ENCODE data around the gene GLCCI1. TPM values are rescaled to one million over a fixed set of nuclear protein-coding genes. Genes with fewer than 3 reads are reported as not detected.

The GLCCI1 gene
- total and polyA plus RNA-seq, 10 of the 15 experiments (the other 5 are each of a cell fraction or from before 2014, with no cell fraction given), result 12.6 to 92.0 (median 27.6) TPM

DNA sequence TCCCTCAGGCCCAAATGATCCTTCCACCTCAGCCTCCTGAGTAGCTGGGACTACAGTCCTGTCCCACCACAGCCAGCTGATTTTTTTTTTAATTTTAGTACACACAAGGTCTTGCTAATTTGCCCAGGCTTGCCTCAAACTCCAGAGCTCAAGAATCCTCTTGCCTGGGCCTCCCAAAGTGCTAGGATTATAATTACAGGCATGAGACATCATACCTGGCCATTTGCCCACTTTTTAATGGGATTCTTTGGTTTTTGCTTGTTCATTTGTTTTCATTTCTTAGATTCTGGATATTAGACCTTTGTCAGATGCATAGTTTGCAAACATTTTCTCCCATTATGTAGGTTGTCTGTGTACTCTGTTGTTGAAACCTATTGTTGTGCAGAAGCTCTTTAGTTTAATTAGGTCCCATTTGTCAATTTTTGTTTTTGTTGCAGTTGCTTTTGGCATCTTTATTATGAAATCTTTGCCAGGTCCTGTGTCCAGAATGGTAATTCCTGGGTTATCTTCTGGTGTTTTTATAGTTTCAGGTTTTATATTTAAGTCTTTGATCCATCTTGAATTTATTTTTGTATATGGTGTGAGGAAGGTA, 95.2 kb downstream of the GLCCI1 start:
- Histone ChIP-seq H3K9ac (ENCODE audit: control insufficient read depth, insufficient read depth, low read length) (no peak overlapping the region), H3K27me3 (replicated peaks in 1 of 2; ENCODE audit: control insufficient read depth in 2 of 2, insufficient read depth in 2 of 2, low read length in 1 of 2) (no peaks in the 10 kb centered on the region), H3K36me3 (ENCODE audit: control insufficient read depth in 2 of 2, insufficient read depth in 2 of 2, low read length in 1 of 2) (peaks cover under 1 to 19% of the 10 kb centered on the region in 2 experiments), H4K20me1 (ENCODE audit: control insufficient read depth, insufficient read depth) (no peaks in the 10 kb centered on the region; the same call in 1 of the 2 replicates), H3K4me1 (ENCODE audit: control insufficient read depth, insufficient read depth, low read length) (peaks cover 2% of the 10 kb centered on the region; the same call in 1 of the 2 replicates), H2AFZ (ENCODE audit: control insufficient read depth, low read depth, low read length) (no peak overlapping the region), H3K27ac (ENCODE audit: control insufficient read depth, insufficient read depth) (no peak overlapping the region), H3K9me3 (replicated peaks; ENCODE audit: control insufficient read depth, insufficient read depth, low read length) (peaks cover 5% of the 10 kb centered on the region; the same call in 2 of the 3 replicates), H3K4me2 (ENCODE audit: control insufficient read depth, insufficient read depth) (no peak overlapping the region), H3K4me3 (no peak overlapping the region), H3K79me2 (ENCODE audit: control insufficient read depth, insufficient read depth, low read length) (peaks cover 18% of the 10 kb centered on the region)
- DNase-seq (ENCODE audit: low read depth, low spot score) (no peak), ATAC-seq (no peak), FAIRE-seq (no peak)
- in situ Hi-C loops (cut with MboI), result no loop called here
- ChIA-PET POLR2A (interaction anchor here (0.9 kb wide), 1 partner anchor 10 kb away, joined by 3 read pairs; no protein-coding TSS in a partner anchor), CTCF (interaction anchor here (1.4 kb wide), 1 partner anchor 21 kb away, joined by 4 read pairs; no protein-coding TSS in a partner anchor), RAD21 (ENCODE audit: unreplicated experiment) (interaction anchor here (0.8 to 1.1 kb wide), 2 partner anchors 11 to 126 kb away, joined by 3 to 4 read pairs; no protein-coding TSS in a partner anchor), SMC1A (ENCODE audit: uncharacterized antibody, unreplicated experiment) (interaction anchor here (0.6 to 1.8 kb wide), 6 partner anchors 11 to 486 kb away, joined by 3 to 4 read pairs (median 3); no protein-coding TSS in a partner anchor)
- no peak for TF ChIP-seq NFYA (IDR thresholded peaks at IDR 0.05; ENCODE audit: borderline replicate concordance, low read depth, low read length)
- TF ChIP-seq, protein P1, sequence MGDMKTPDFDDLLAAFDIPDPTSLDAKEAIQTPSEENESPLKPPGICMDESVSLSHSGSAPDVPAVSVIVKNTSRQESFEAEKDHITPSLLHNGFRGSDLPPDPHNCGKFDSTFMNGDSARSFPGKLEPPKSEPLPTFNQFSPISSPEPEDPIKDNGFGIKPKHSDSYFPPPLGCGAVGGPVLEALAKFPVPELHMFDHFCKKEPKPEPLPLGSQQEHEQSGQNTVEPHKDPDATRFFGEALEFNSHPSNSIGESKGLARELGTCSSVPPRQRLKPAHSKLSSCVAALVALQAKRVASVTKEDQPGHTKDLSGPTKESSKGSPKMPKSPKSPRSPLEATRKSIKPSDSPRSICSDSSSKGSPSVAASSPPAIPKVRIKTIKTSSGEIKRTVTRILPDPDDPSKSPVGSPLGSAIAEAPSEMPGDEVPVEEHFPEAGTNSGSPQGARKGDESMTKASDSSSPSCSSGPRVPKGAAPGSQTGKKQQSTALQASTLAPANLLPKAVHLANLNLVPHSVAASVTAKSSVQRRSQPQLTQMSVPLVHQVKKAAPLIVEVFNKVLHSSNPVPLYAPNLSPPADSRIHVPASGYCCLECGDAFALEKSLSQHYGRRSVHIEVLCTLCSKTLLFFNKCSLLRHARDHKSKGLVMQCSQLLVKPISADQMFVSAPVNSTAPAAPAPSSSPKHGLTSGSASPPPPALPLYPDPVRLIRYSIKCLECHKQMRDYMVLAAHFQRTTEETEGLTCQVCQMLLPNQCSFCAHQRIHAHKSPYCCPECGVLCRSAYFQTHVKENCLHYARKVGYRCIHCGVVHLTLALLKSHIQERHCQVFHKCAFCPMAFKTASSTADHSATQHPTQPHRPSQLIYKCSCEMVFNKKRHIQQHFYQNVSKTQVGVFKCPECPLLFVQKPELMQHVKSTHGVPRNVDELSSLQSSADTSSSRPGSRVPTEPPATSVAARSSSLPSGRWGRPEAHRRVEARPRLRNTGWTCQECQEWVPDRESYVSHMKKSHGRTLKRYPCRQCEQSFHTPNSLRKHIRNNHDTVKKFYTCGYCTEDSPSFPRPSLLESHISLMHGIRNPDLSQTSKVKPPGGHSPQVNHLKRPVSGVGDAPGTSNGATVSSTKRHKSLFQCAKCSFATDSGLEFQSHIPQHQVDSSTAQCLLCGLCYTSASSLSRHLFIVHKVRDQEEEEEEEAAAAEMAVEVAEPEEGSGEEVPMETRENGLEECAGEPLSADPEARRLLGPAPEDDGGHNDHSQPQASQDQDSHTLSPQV (IDR thresholded peaks at IDR 0.05), result no peak
- no peak for TF ChIP-seq ZNF384 (IDR thresholded peaks at IDR 0.05; ENCODE audit: borderline replicate concordance, low read depth, low read length)
- TF ChIP-seq TAF1 (IDR thresholded peaks at IDR 0.05; ENCODE audit: borderline replicate concordance, low read depth, low read length), result no peak
- TF ChIP-seq POLR2AphosphoS2 (IDR thresholded peaks at IDR 0.05; ENCODE audit: low read depth, low read length), result no peak
- TF ChIP-seq CBX5 (IDR thresholded peaks at IDR 0.05; ENCODE audit: low read depth), result no peak
- TF ChIP-seq CHD4 (IDR thresholded peaks at IDR 0.05), result no peak
- TF ChIP-seq PAX8 (IDR thresholded peaks at IDR 0.05), result no peak
- TF ChIP-seq, protein P2, sequence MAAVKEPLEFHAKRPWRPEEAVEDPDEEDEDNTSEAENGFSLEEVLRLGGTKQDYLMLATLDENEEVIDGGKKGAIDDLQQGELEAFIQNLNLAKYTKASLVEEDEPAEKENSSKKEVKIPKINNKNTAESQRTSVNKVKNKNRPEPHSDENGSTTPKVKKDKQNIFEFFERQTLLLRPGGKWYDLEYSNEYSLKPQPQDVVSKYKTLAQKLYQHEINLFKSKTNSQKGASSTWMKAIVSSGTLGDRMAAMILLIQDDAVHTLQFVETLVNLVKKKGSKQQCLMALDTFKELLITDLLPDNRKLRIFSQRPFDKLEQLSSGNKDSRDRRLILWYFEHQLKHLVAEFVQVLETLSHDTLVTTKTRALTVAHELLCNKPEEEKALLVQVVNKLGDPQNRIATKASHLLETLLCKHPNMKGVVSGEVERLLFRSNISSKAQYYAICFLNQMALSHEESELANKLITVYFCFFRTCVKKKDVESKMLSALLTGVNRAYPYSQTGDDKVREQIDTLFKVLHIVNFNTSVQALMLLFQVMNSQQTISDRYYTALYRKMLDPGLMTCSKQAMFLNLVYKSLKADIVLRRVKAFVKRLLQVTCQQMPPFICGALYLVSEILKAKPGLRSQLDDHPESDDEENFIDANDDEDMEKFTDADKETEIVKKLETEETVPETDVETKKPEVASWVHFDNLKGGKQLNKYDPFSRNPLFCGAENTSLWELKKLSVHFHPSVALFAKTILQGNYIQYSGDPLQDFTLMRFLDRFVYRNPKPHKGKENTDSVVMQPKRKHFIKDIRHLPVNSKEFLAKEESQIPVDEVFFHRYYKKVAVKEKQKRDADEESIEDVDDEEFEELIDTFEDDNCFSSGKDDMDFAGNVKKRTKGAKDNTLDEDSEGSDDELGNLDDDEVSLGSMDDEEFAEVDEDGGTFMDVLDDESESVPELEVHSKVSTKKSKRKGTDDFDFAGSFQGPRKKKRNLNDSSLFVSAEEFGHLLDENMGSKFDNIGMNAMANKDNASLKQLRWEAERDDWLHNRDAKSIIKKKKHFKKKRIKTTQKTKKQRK (IDR thresholded peaks at IDR 0.05; ENCODE audit: low read depth, low read length), result no peak
- no peak for TF ChIP-seq ESRRA (IDR thresholded peaks at IDR 0.05; ENCODE audit: low read length)
- no peak for TF ChIP-seq BCL11A (IDR thresholded peaks at IDR 0.05; ENCODE audit: low read depth, low read length)
- no peak for TF ChIP-seq CHD2 (IDR thresholded peaks at IDR 0.05; ENCODE audit: borderline replicate concordance, low read depth, low read length)
- no peak for TF ChIP-seq JUNB (IDR thresholded peaks at IDR 0.05)
- TF ChIP-seq NFIC (IDR thresholded peaks at IDR 0.05; ENCODE audit: low read depth, low read length), result no peak
- BruUV-seq (replicated peaks), result no TSS peak
- intact Hi-C loops (cut with micrococcal nuclease; ENCODE audit: unreplicated experiment), result no loop called here
